ENCODE data around the gene MST1. TPM values are rescaled to one million over a fixed set of nuclear protein-coding genes. Genes with fewer than 3 reads are reported as not detected.

Gene MST1
- total RNA-seq, 1 donor from 2014 or later: 2.7 TPM

- peak within 1 kb of the TSS; percentile 54 for H2AFZ ChIP-seq (replicated peaks)
- TF ChIP-seq EZH2 (IDR thresholded peaks at IDR 0.05) (no peak), EZH2phosphoT487 (IDR thresholded peaks at IDR 0.05) (no peak), CTCF (IDR thresholded peaks at IDR 0.05) (no peak)
Measured at GRCh38 chr3:49673715-49674496, 15.4 kb downstream of the MST1 start, which contains the start of gene APEH. Gene APEH, plus strand, starts transcription at chr3:49674351. Its CDS starts 51 bp downstream, at chr3:49674402.

GRCh38 chr3:49673121-49673714 lies 16.1 kb downstream of the MST1 start:
- H3K4me3 Mint-ChIP-seq: peak overlapping the region; percentile 95
- Histone ChIP-seq H3K4me3 (peak overlapping the region; percentile 81), H3K27me3 (no peaks in the 10 kb centered on the region), H3K36me3 (no peaks in the 10 kb centered on the region), H4K20me1 (ENCODE audit: low read depth) (peaks cover 21% of the 10 kb centered on the region), H2AFZ (replicated peaks) (peak overlapping the region; percentile 54), H3K79me2 (ENCODE audit: low read depth) (peaks cover 24% of the 10 kb centered on the region), H3F3A (ENCODE audit: low read depth) (peaks cover 17% of the 10 kb centered on the region), H3K9ac (no peak overlapping the region), H3K4me2 (peak overlapping the region; percentile 94), H3K9me3 (ENCODE audit: low read depth) (no peaks in the 10 kb centered on the region), H3K4me1 (peaks cover 8% of the 10 kb centered on the region), H3K27ac (no peak overlapping the region)
- H3K36me3 Mint-ChIP-seq: peaks cover 2% of the 10 kb centered on the region
- H3K4me1 Mint-ChIP-seq: peaks cover 25% of the 10 kb centered on the region
- H3K27ac Mint-ChIP-seq: peak overlapping the region; percentile 96
- peak; percentile 30 for DNase-seq (ENCODE audit: low spot score)
- no peak for TF ChIP-seq CTCF (IDR thresholded peaks at IDR 0.05)
- no peak for TF ChIP-seq EZH2 (IDR thresholded peaks at IDR 0.05)
- H3K27me3 Mint-ChIP-seq (ENCODE audit: insufficient read depth, low read depth): peaks cover 2% of the 10 kb centered on the region
- no peaks in the 10 kb centered on the region for H3K9me3 Mint-ChIP-seq

More at GRCh38 chr3:49673715-49674496, 15.4 kb downstream of the MST1 start, which contains the start of gene APEH:
- H3K79me2 ChIP-seq (ENCODE audit: low read depth): peaks cover 24% of the 10 kb centered on the region
- no peaks in the 10 kb centered on the region for H3K36me3 ChIP-seq
- Mint-ChIP-seq H3K36me3 (peaks cover 3% of the 10 kb centered on the region), H3K4me3 (peak within 1 kb of the TSS; percentile 95), H3K27ac (peak within 1 kb of the TSS; percentile 96), H3K9me3 (no peaks in the 10 kb centered on the region), H3K27me3 (ENCODE audit: insufficient read depth, low read depth) (peaks cover 2% of the 10 kb centered on the region), H3K4me1 (peaks cover 21% of the 10 kb centered on the region)
- H4K20me1 ChIP-seq (ENCODE audit: low read depth): peaks cover 21% of the 10 kb centered on the region
- H3K4me2 ChIP-seq: peak within 1 kb of the TSS; percentile 94
- no peaks in the 10 kb centered on the region for H3K9me3 ChIP-seq (ENCODE audit: low read depth)
- no peaks in the 10 kb centered on the region for H3K27me3 ChIP-seq
- peaks cover 8% of the 10 kb centered on the region for H3K4me1 ChIP-seq
- DNase-seq (ENCODE audit: low spot score): peak; percentile 99
- peaks cover 17% of the 10 kb centered on the region for H3F3A ChIP-seq (ENCODE audit: low read depth)
- peak within 1 kb of the TSS; percentile 81 for H3K4me3 ChIP-seq
- H3K27ac ChIP-seq: peak within 1 kb of the TSS; percentile 83
- peak within 1 kb of the TSS; percentile 46 for H3K9ac ChIP-seq

- peaks cover 8% of the 10 kb centered on the region for H3K4me1 ChIP-seq
- no peaks in the 10 kb centered on the region for H3K9me3 ChIP-seq (ENCODE audit: low read depth)
- Mint-ChIP-seq H3K27me3 (ENCODE audit: insufficient read depth, low read depth) (peaks cover 4% of the 10 kb centered on the region), H3K4me3 (peak overlapping the region; percentile 75), H3K36me3 (no peaks in the 10 kb centered on the region), H3K4me1 (peaks cover 31% of the 10 kb centered on the region), H3K27ac (peak overlapping the region; percentile 55), H3K9me3 (no peaks in the 10 kb centered on the region)
- H3K4me2 ChIP-seq: no peak overlapping the region
- H3K36me3 ChIP-seq: no peaks in the 10 kb centered on the region
- H4K20me1 ChIP-seq (ENCODE audit: low read depth): peaks cover 21% of the 10 kb centered on the region
- peak; percentile 84 for DNase-seq (ENCODE audit: low spot score)
- H3K9ac ChIP-seq: no peak overlapping the region
- no peaks in the 10 kb centered on the region for H3K27me3 ChIP-seq
- no peak overlapping the region for H3K4me3 ChIP-seq
- peaks cover 17% of the 10 kb centered on the region for H3F3A ChIP-seq (ENCODE audit: low read depth)
- H2AFZ ChIP-seq (replicated peaks): no peak overlapping the region
- H3K27ac ChIP-seq: no peak overlapping the region
- H3K79me2 ChIP-seq (ENCODE audit: low read depth): peaks cover 24% of the 10 kb centered on the region
- no peak for TF ChIP-seq EZH2phosphoT487 (IDR thresholded peaks at IDR 0.05)
- TF ChIP-seq CTCF (IDR thresholded peaks at IDR 0.05): peak; percentile 83
Measured at GRCh38 chr3:49671291-49672288, 17.7 kb downstream of the MST1 start.
